DOHH2 (cell line): Measurements from ENCODE around the gene FAM219B.
"Not testable (repeated sequence)": the region's sequence is repeated elsewhere in the genome, so short reads cannot be mapped to it uniquely, and the experiment has no call there.

Source experiments
- H3F3A ChIP-seq: fragments of 200-600 bp; sonication (generic), shearing (Covaris generic); 2 replicates; pipeline ENCODE4 v1.6.0; 2016; ENCODE audit warnings: antibody characterized with exemption, mild to moderate bottlenecking; ENCODE audit not compliant: control insufficient read depth, insufficient read depth
- H3K27ac ChIP-seq: fragments of 200-600 bp; sonication (generic); 2 replicates; pipeline ENCODE4 v1.5.1; 2014; ENCODE audit warnings: low read depth, mild to moderate bottlenecking, low read length, moderate library complexity
- H3K27me3 ChIP-seq: fragments of 200-600 bp; sonication (generic); 2 replicates; pipeline ENCODE4 v1.6.1; 2014; ENCODE audit warnings: mild to moderate bottlenecking, low read length, mixed read lengths; ENCODE audit not compliant: control insufficient read depth
- H3K36me3 ChIP-seq: fragments of 200-600 bp; sonication (generic); 2 replicates; pipeline ENCODE4 v1.6.1; 2014; ENCODE audit warnings: mild to moderate bottlenecking, low read length, moderate library complexity, mixed read lengths; ENCODE audit not compliant: control insufficient read depth
- H3K4me1 ChIP-seq: fragments of 200-600 bp; sonication (generic); 2 replicates; pipeline ENCODE4 v1.6.1; 2014; ENCODE audit warnings: mild to moderate bottlenecking, low read length, mixed read lengths; ENCODE audit not compliant: control insufficient read depth
- H3K4me2 ChIP-seq: fragments of 200-600 bp; sonication (generic); 2 replicates; pipeline ENCODE4 v1.6.0; 2014; ENCODE audit warnings: mild to moderate bottlenecking, low read length, moderate library complexity
- H3K4me3 ChIP-seq: fragments of 200-600 bp; sonication (generic); 2 replicates; pipeline ENCODE4 v1.5.1; 2014; ENCODE audit warnings: mild to moderate bottlenecking, low read length, mixed read lengths
- H3K79me2 ChIP-seq: fragments of 200-600 bp; sonication (generic); 2 replicates; pipeline ENCODE4 v1.6.1; 2014; ENCODE audit warnings: mild to moderate bottlenecking, low read length, mixed read lengths; ENCODE audit not compliant: control insufficient read depth
- H3K9me2 ChIP-seq: fragments of 200-600 bp; sonication (generic); replicated peaks from 2 replicates; pipeline ENCODE4 v1.6.1; 2014; ENCODE audit warnings: mild to moderate bottlenecking, low read length, mixed read lengths; ENCODE audit not compliant: control insufficient read depth
- H3K9me3 ChIP-seq: fragments of 200-600 bp; sonication (generic); 2 replicates; pipeline ENCODE4 v1.6.1; 2014; ENCODE audit warnings: antibody characterized with exemption, low read length, mixed read lengths; ENCODE audit not compliant: control insufficient read depth, insufficient read depth
- H4K20me1 ChIP-seq: fragments of 200-600 bp; sonication (generic); 2 replicates; pipeline ENCODE4 v1.6.0; 2014; ENCODE audit warnings: low read depth, mild to moderate bottlenecking, antibody characterized with exemption, low read length, moderate library complexity; ENCODE audit not compliant: control insufficient read depth, insufficient read depth
- CTCF ChIP-seq: fragments of 200-600 bp; sonication (generic); IDR thresholded peaks from one replicate; pipeline ENCODE4 v1.5.1; 2014; ENCODE audit warnings: antibody characterized with exemption, mild to moderate bottlenecking, low read depth, low read length; ENCODE audit not compliant: poor library complexity, severe bottlenecking
- EZH2phosphoT487 ChIP-seq: fragments of 200-600 bp; sonication (generic); IDR thresholded peaks from 2 replicates; pipeline ENCODE4 v1.6.1; 2017; ENCODE audit warnings: borderline replicate concordance, mild to moderate bottlenecking, antibody characterized with exemption, low read length, moderate library complexity, mixed read lengths

Gene FAM219B

DNA sequence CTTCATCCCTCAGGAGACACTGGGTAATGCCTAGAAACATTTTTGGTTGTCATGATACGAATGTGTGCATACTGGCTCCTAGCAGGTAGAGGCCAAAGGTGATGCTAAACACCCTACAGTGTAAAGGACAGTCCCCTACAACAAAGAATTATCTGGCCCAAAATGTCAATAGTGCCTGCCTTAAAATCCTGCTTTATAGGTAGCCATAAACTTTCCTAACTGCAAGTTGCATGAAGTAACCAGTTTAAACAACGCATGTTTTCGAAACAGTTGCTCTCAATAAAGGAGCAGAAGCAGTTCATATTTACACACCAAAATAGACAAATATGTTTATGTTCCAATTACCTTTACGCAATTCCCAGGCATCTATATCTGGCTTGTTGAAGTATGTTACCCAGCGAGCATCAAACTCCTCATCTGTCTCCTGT is 22.1 kb upstream of the FAM219B start:
- Histone ChIP-seq H3K9me2 (no peaks in the 10 kb centered on the region), H3K79me2 (peaks cover 74% of the 10 kb centered on the region), H4K20me1 (peaks cover 8% of the 10 kb centered on the region; the same call in 1 of the 2 replicates), H3K9me3 (no peaks in the 10 kb centered on the region), H3K4me3 (no peak overlapping the region), H3K27me3 (no peaks in the 10 kb centered on the region), H3K27ac (no peak overlapping the region), H3K4me2 (no peak overlapping the region), H3K36me3 (peaks cover 65% of the 10 kb centered on the region), H3K4me1 (peaks cover 11% of the 10 kb centered on the region), H3F3A (peaks cover 2% of the 10 kb centered on the region; the same call in 1 of the 2 replicates)
- TF ChIP-seq EZH2phosphoT487 (no peak), CTCF (no peak)

DNA sequence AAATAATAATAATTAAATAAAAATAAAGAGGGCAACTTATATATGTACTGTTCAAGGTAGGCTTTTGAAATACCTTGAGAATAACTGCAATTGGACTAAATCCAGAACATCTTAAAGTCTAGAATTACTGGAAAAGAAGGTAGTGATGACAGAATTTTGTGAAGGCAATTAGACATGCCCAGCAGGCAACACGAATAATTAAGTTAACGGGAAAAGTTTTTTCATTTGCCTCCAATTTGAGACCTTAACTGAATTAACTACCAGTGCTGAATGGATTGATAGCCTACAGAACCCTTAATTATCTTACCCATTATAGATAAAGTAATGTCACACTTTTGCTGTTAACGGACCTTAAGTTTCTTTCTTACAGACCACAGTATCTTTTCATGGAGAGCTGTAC is 17.9 kb upstream of the FAM219B start:
- Histone ChIP-seq H4K20me1 (0 out of 2 replicates have a peak, but pooled peaks cover 5% of the 10 kb centered on the region), H3K4me2 (no peak overlapping the region), H3K4me1 (no peaks in the 10 kb centered on the region), H3K27ac (no peak overlapping the region), H3K27me3 (no peaks in the 10 kb centered on the region), H3K36me3 (peaks cover 76% of the 10 kb centered on the region), H3K4me3 (no peak overlapping the region), H3K9me3 (no peaks in the 10 kb centered on the region), H3F3A (0 out of 2 replicates have a peak, but pooled peaks cover 2% of the 10 kb centered on the region), H3K9me2 (no peaks in the 10 kb centered on the region), H3K79me2 (peaks cover 38% of the 10 kb centered on the region)
- TF ChIP-seq EZH2phosphoT487 (no peak), CTCF (no peak)

DNA sequence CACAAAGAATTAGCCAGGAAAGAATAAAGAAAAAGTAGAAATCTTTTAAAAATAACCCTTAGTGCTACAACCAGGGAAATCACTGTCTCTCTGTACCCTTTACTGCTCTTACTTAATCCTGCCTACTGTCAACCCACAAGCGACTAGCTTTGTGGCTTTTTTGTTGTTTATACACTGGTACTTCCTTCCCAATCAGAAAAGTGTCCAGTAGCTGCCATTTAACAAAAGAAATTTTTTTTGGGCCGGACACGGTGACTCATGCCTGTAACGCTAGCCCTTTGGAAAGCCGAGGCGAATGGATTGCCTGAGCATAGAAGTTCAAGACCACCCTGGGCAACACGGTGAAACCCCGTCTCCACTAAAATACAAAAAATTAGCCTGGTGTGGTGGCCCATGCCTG is 13.8 kb upstream of the FAM219B start:
- no peaks in the 10 kb centered on the region for H4K20me1 ChIP-seq
- H3K9me3 ChIP-seq = no peaks in the 10 kb centered on the region
- H3K27ac ChIP-seq = no peak overlapping the region
- H3K9me2 ChIP-seq = no peaks in the 10 kb centered on the region
- H3K79me2 ChIP-seq = peaks cover 9% of the 10 kb centered on the region; the same call in 1 of the 2 replicates
- H3K4me2 ChIP-seq = no peak overlapping the region
- no peak overlapping the region for H3K4me3 ChIP-seq
- no peak for TF ChIP-seq EZH2phosphoT487
- no peak for TF ChIP-seq CTCF
- H3F3A ChIP-seq = no peaks in the 10 kb centered on the region; the same call in 1 of the 2 replicates
- H3K36me3 ChIP-seq = peaks cover 78% of the 10 kb centered on the region
- H3K27me3 ChIP-seq = no peaks in the 10 kb centered on the region
- no peaks in the 10 kb centered on the region for H3K4me1 ChIP-seq

GRCh38 chr15:74917676-74918075 is 11.0 kb upstream of the FAM219B start:
- no peak for TF ChIP-seq CTCF
- TF ChIP-seq EZH2phosphoT487 = no peak
- Histone ChIP-seq H3F3A (peaks cover 6% of the 10 kb centered on the region), H3K9me2 (no peaks in the 10 kb centered on the region), H3K36me3 (peaks cover 73% of the 10 kb centered on the region), H3K79me2 (no peaks in the 10 kb centered on the region), H3K4me1 (no peaks in the 10 kb centered on the region), H3K9me3 (no peaks in the 10 kb centered on the region), H3K4me2 (no peak overlapping the region), H4K20me1 (no peaks in the 10 kb centered on the region), H3K4me3 (no peak overlapping the region), H3K27ac (no peak overlapping the region), H3K27me3 (no peaks in the 10 kb centered on the region)

GRCh38 chr15:74913799-74914198 is 7.1 kb upstream of the FAM219B start:
- H3K79me2 ChIP-seq, H3K4me1 ChIP-seq, H3K4me2 ChIP-seq, H3K27me3 ChIP-seq, H3K9me3 ChIP-seq, H3K27ac ChIP-seq, H3K4me3 ChIP-seq, H4K20me1 ChIP-seq, H3K9me2 ChIP-seq: not testable (repeated sequence)
- peaks cover 57% of the 10 kb centered on the region for H3K36me3 ChIP-seq
- H3F3A ChIP-seq = peaks cover 24% of the 10 kb centered on the region
